NCI-H1694 treated with DMSO at 0.1 percent for 48 hours (cell line): ENCODE data around the gene ATP8A2.

Source experiments
- DNase-seq: peaks from one replicate; lab custom pipeline; 2025; lab: John Stamatoyannopoulos, UW

The ATP8A2 gene

GRCh38 chr13:25857830-25858229 lies 486.1 kb downstream of the ATP8A2 start:
- DNase-seq = no peak

- no peak for DNase-seq
Observed at GRCh38 chr13:25859528-25859927, 487.8 kb downstream of the ATP8A2 start.

- no peak for DNase-seq
Observed at GRCh38 chr13:25860265-25860664, 488.5 kb downstream of the ATP8A2 start.

- no peak for DNase-seq
Observed at GRCh38 chr13:25860862-25861261, 489.1 kb downstream of the ATP8A2 start.

GRCh38 chr13:25862156-25862555 lies 490.4 kb downstream of the ATP8A2 start:
- no peak for DNase-seq

- DNase-seq = no peak
Observed at GRCh38 chr13:25864116-25864515, 492.3 kb downstream of the ATP8A2 start.

- no peak for DNase-seq
Observed at GRCh38 chr13:25864936-25865335, 493.2 kb downstream of the ATP8A2 start.

- DNase-seq = no peak
Observed at GRCh38 chr13:25865391-25865790, 493.6 kb downstream of the ATP8A2 start.

GRCh38 chr13:25867038-25867437 lies 495.3 kb downstream of the ATP8A2 start:
- DNase-seq = no peak

- no peak for DNase-seq
Observed at GRCh38 chr13:25868490-25868889, 496.7 kb downstream of the ATP8A2 start.

- no peak for DNase-seq
Observed at GRCh38 chr13:25869941-25870340, 498.2 kb downstream of the ATP8A2 start.

- DNase-seq = no peak
Observed at GRCh38 chr13:25871389-25872125, 499.8 kb downstream of the ATP8A2 start.

GRCh38 chr13:25872481-25873241 lies 500.9 kb downstream of the ATP8A2 start:
- no peak for DNase-seq

GRCh38 chr13:25873242-25873612 lies 501.5 kb downstream of the ATP8A2 start:
- no peak for DNase-seq

- DNase-seq = no peak
Observed at GRCh38 chr13:25874064-25874737, 502.4 kb downstream of the ATP8A2 start.

GRCh38 chr13:25874907-25875306 lies 503.1 kb downstream of the ATP8A2 start:
- no peak for DNase-seq

GRCh38 chr13:25876247-25876646 lies 504.5 kb downstream of the ATP8A2 start:
- no peak for DNase-seq

- no peak for DNase-seq
Observed at GRCh38 chr13:25879466-25879865, 507.7 kb downstream of the ATP8A2 start.

GRCh38 chr13:25881136-25881926 lies 509.6 kb downstream of the ATP8A2 start:
- DNase-seq = no peak

GRCh38 chr13:25881971-25882451 lies 510.2 kb downstream of the ATP8A2 start:
- DNase-seq = no peak

- no peak for DNase-seq
Observed at GRCh38 chr13:25882466-25883357, 510.9 kb downstream of the ATP8A2 start.
